Hepatocyte (in vitro differentiated cells): ENCODE results near the gene SH3RF1. TPM values are rescaled to one million over a fixed set of nuclear protein-coding genes. Genes with fewer than 3 reads are reported as not detected.

Experiments used
- DNase-seq: peaks from one replicate; pipeline ENCODE4 v3.0.0-alpha.2; 2016; ENCODE audit warnings: low spot score
- H2AFZ ChIP-seq: fragments of 200-600 bp; sonication (generic); 2 replicates; pipeline ENCODE4 v1.6.0; 2016; ENCODE audit warnings: antibody characterized with exemption, mild to moderate bottlenecking
- H3K27ac ChIP-seq: fragments of 200-600 bp; sonication (generic); 2 replicates; pipeline ENCODE4 v1.5.1; 2016; ENCODE audit warnings: mild to moderate bottlenecking
- H3K27me3 ChIP-seq: fragments of 200-600 bp; sonication (generic); 2 replicates; pipeline ENCODE4 v1.6.1; 2016
- H3K36me3 ChIP-seq: fragments of 200-600 bp; sonication (generic); replicated peaks from 2 replicates; pipeline ENCODE4 v1.5.1; 2016; ENCODE audit warnings: low read depth; ENCODE audit not compliant: insufficient read depth
- H3K4me1 ChIP-seq: fragments of 200-600 bp; sonication (generic); 2 replicates; pipeline ENCODE4 v1.5.1; 2016; ENCODE audit warnings: mild to moderate bottlenecking, moderate library complexity; ENCODE audit not compliant: insufficient read depth
- H3K4me2 ChIP-seq: fragments of 200-600 bp; sonication (generic); 2 replicates; pipeline ENCODE4 v1.6.0; 2016
- H3K4me3 ChIP-seq: fragments of 200-600 bp; sonication (generic); 2 replicates; pipeline ENCODE4 v1.5.1; 2016; ENCODE audit warnings: mild to moderate bottlenecking
- H3K79me2 ChIP-seq: fragments of 200-600 bp; sonication (generic); 2 replicates; pipeline ENCODE4 v1.6.0; 2017; ENCODE audit warnings: mild to moderate bottlenecking
- H3K9me2 ChIP-seq: fragments of 200-600 bp; sonication (generic); replicated peaks from 2 replicates; pipeline ENCODE4 v1.6.0; 2017; ENCODE audit warnings: mild to moderate bottlenecking; ENCODE audit not compliant: insufficient read depth
- H3K9me3 ChIP-seq: fragments of 200-600 bp; sonication (generic); 2 replicates; pipeline ENCODE4 v1.5.1; 2016; ENCODE audit warnings: low read depth, mild to moderate bottlenecking
- H4K20me1 ChIP-seq: fragments of 200-600 bp; sonication (generic); 2 replicates; pipeline ENCODE4 v1.6.0; 2016; ENCODE audit warnings: mild to moderate bottlenecking; ENCODE audit not compliant: insufficient read depth, poor library complexity, severe bottlenecking
- CTCF ChIP-seq: fragments of 200-600 bp; sonication (generic); IDR thresholded peaks from 2 replicates; pipeline ENCODE4 v1.5.1; 2016; ENCODE audit warnings: antibody characterized with exemption, mild to moderate bottlenecking; ENCODE audit not compliant: poor library complexity
- EZH2 ChIP-seq: fragments of 200-600 bp; sonication (generic); IDR thresholded peaks from 2 replicates; pipeline ENCODE4 v1.6.1; 2016; ENCODE audit warnings: antibody characterized with exemption, mild to moderate bottlenecking, borderline replicate concordance
- EZH2phosphoT487 ChIP-seq: fragments of 200-600 bp; sonication (generic); IDR thresholded peaks from one replicate; pipeline ENCODE4 v1.6.1; 2018; ENCODE audit warnings: antibody characterized with exemption, mild to moderate bottlenecking, low read depth, moderate library complexity; ENCODE audit not compliant: unreplicated experiment, severe bottlenecking
- WGBS: methylation state at CpG from one replicate; pipeline ENCODE4 v1.1.6; 2016; ENCODE audit warnings: low lambda C conversion rate; ENCODE audit errors: missing lambda C conversion rate; 5-methylcytosine and 5-hydroxymethylcytosine counted together
- polyA plus RNA-seq: library from polyadenylated mRNA; unstranded; fragments of >200 nt; fragmentation: Nextera tagmentation; extraction: Ambion mirVana; gene quantifications from 2 replicates; pipeline ENCODE4 v1.2.1, GENCODE V29; 2016
- total RNA-seq: library from RNA; depleted of rRNA; stranded (reverse); fragments of >200 nt; gene quantifications from 2 replicates; pipeline ENCODE4 v1.2.3, GENCODE V29; 2014

Gene SH3RF1
- total and polyA plus RNA-seq, 2 experiments from 2014 or later = 15.5 to 16.4 TPM

GRCh38 chr4:169052594-169052945 is 218.2 kb downstream of the SH3RF1 start:
- Histone ChIP-seq H2AFZ (no peak overlapping the region), H3K79me2 (no peaks in the 10 kb centered on the region), H3K4me2 (no peak overlapping the region), H3K27me3 (no peaks in the 10 kb centered on the region), H3K27ac (no peak overlapping the region), H3K4me3 (no peak overlapping the region), H3K9me2 (no peaks in the 10 kb centered on the region), H3K4me1 (peaks cover 9% of the 10 kb centered on the region), H4K20me1 (no peaks in the 10 kb centered on the region), H3K9me3 (no peaks in the 10 kb centered on the region), H3K36me3 (no peaks in the 10 kb centered on the region)
- WGBS = 81% methylated on average over 6 of the region's 6 CpGs
- no peak for TF ChIP-seq EZH2phosphoT487
- no peak for TF ChIP-seq CTCF
- no peak for TF ChIP-seq EZH2
- DNase-seq = no peak

GRCh38 chr4:169051761-169052593 is 218.8 kb downstream of the SH3RF1 start:
- Histone ChIP-seq H3K4me1 (peaks cover 9% of the 10 kb centered on the region), H3K27ac (no peak overlapping the region), H4K20me1 (no peaks in the 10 kb centered on the region), H2AFZ (no peak overlapping the region), H3K4me2 (no peak overlapping the region), H3K9me3 (no peaks in the 10 kb centered on the region), H3K36me3 (no peaks in the 10 kb centered on the region), H3K4me3 (no peak overlapping the region), H3K27me3 (no peaks in the 10 kb centered on the region), H3K79me2 (no peaks in the 10 kb centered on the region), H3K9me2 (no peaks in the 10 kb centered on the region)
- no peak for DNase-seq
- TF ChIP-seq EZH2 (no peak), EZH2phosphoT487 (no peak), CTCF (no peak)
- WGBS = 88% methylated on average over 10 of the region's 10 CpGs

- no peak for TF ChIP-seq EZH2phosphoT487
- TF ChIP-seq CTCF = no peak
- no peak for TF ChIP-seq EZH2
- H3K4me2 ChIP-seq = no peak overlapping the region
- no peaks in the 10 kb centered on the region for H3K9me3 ChIP-seq
- no peak overlapping the region for H3K4me3 ChIP-seq
- no peaks in the 10 kb centered on the region for H3K36me3 ChIP-seq
- H3K4me1 ChIP-seq = peaks cover 9% of the 10 kb centered on the region
- H3K79me2 ChIP-seq = no peaks in the 10 kb centered on the region
- no peaks in the 10 kb centered on the region for H3K27me3 ChIP-seq
- no peaks in the 10 kb centered on the region for H4K20me1 ChIP-seq
- no peaks in the 10 kb centered on the region for H3K9me2 ChIP-seq
- DNase-seq = no peak
- H2AFZ ChIP-seq = no peak overlapping the region
- WGBS = 83% methylated on average over 9 of the region's 9 CpGs
- no peak overlapping the region for H3K27ac ChIP-seq
Measured at GRCh38 chr4:169050881-169051760, 219.6 kb downstream of the SH3RF1 start.
